Activated CD8-positive, alpha-beta memory T cell treated with anti-CD3 and anti-CD28 coated beads, Interleukin-2, amount 10 ng/mL, durations not matched to agents 7 days and 5 days (primary cell): ENCODE measurements around the gene CEP43. TPM values are rescaled to one million over a fixed set of nuclear protein-coding genes. Genes with fewer than 3 reads are reported as not detected.
"Not testable (repeated sequence)": the region's sequence is repeated elsewhere in the genome, so short reads cannot be mapped to it uniquely, and the experiment has no call there.

Source experiments
- ATAC-seq: fragments of 150-1000 bp; cut with Tn5 transposase; one replicate; pipeline ENCODE4 v1.10.0; 2021; ENCODE audit warnings: moderate library complexity
- CTCF ChIA-PET: fragments of 350-600 bp; sonication (Branson Sonifier 250); formaldehyde crosslinking; loops from one replicate; lab custom pipeline; 2021; ENCODE audit warnings: antibody characterized with exemption; lab: Charles Lee
- DNase-seq: peaks from one replicate; pipeline ENCODE4 v3.0.0-alpha.2; 2020
- H3K27ac Mint-ChIP-seq: one replicate; pipeline ENCODE4 v1.8.0; 2021; ENCODE audit warnings: mild to moderate bottlenecking, mixed read lengths
- H3K27me3 Mint-ChIP-seq: one replicate; pipeline ENCODE4 v1.8.0; 2021; ENCODE audit warnings: mixed read lengths
- H3K36me3 Mint-ChIP-seq: one replicate; pipeline ENCODE4 v1.8.0; 2021; ENCODE audit warnings: mild to moderate bottlenecking, mixed read lengths
- H3K4me1 Mint-ChIP-seq: one replicate; pipeline ENCODE4 v1.8.0; 2021; ENCODE audit warnings: mixed read lengths
- H3K4me3 Mint-ChIP-seq: one replicate; pipeline ENCODE4 v1.8.0; 2021; ENCODE audit warnings: mild to moderate bottlenecking, moderate library complexity, mixed read lengths
- H3K9me3 Mint-ChIP-seq: one replicate; pipeline ENCODE4 v1.8.0; 2022; ENCODE audit warnings: low read depth, mixed read lengths
- total RNA-seq, 2 experiments: library from RNA; stranded (reverse); gene quantifications; one replicate each; pipeline ENCODE4 v1.2.3, GENCODE V29; 2021

The CEP43 gene, protein sequence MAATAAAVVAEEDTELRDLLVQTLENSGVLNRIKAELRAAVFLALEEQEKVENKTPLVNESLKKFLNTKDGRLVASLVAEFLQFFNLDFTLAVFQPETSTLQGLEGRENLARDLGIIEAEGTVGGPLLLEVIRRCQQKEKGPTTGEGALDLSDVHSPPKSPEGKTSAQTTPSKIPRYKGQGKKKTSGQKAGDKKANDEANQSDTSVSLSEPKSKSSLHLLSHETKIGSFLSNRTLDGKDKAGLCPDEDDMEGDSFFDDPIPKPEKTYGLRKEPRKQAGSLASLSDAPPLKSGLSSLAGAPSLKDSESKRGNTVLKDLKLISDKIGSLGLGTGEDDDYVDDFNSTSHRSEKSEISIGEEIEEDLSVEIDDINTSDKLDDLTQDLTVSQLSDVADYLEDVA
- total RNA-seq = 10 to 100 TPM; 28.2 to 35.6 TPM

DNA sequence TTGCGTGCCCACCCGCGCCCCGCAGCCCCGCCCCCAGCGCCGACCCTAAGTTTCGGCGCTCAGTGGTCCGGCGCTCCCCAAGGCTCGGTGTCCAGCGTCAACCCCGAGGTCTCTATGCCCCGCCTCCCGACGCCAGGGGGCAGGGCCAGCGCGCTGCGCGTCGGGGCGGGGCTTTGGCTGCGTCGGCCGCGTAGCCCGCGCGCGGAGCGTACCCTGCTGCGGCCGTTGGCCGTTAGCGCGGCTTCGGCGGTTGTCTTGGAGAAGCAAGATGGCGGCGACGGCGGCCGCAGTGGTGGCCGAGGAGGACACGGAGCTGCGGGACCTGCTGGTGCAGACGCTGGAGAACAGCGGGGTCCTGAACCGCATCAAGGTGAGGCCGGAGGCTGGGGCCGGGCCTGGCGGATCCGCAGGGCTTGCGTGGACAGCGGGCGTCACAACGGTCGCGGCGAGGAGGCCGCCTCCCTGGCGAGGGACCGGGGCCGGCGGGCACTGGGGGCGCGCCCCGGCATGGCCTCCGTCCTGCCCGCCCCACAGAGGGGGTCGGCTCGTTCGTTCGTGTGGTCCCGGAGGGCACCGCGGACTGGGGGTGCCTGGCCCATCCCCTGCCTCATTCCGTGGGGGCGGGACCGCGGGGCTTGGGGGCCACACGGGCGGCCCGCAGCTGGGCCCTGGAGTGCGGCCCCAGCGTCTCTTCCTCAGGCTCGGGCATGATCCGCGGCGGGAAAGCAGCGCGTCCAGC, at the start of gene CEP43:
Gene CEP43 (plus strand): TSS at position 253 of the 739 bp plus-strand sequence. CDS start 16 bp downstream, at position 269.
- Mint-ChIP-seq H3K4me1 (peaks cover 26% of the 10 kb centered on the region), H3K9me3 (no peaks in the 10 kb centered on the region), H3K4me3 (peak within 1 kb of the TSS; percentile 88), H3K36me3 (peaks cover 39% of the 10 kb centered on the region), H3K27ac (peak within 1 kb of the TSS; percentile 87), H3K27me3 (no peaks in the 10 kb centered on the region)
- peak; percentile 94 for DNase-seq
- CTCF ChIA-PET = interaction anchor here (0.7 to 3.2 kb wide), 13 partner anchors 9 to 225 kb away, joined by 3 to 20 read pairs (median 4); partner anchors contain the start of gene RNASET2
- ATAC-seq = peak; percentile 94

DNA sequence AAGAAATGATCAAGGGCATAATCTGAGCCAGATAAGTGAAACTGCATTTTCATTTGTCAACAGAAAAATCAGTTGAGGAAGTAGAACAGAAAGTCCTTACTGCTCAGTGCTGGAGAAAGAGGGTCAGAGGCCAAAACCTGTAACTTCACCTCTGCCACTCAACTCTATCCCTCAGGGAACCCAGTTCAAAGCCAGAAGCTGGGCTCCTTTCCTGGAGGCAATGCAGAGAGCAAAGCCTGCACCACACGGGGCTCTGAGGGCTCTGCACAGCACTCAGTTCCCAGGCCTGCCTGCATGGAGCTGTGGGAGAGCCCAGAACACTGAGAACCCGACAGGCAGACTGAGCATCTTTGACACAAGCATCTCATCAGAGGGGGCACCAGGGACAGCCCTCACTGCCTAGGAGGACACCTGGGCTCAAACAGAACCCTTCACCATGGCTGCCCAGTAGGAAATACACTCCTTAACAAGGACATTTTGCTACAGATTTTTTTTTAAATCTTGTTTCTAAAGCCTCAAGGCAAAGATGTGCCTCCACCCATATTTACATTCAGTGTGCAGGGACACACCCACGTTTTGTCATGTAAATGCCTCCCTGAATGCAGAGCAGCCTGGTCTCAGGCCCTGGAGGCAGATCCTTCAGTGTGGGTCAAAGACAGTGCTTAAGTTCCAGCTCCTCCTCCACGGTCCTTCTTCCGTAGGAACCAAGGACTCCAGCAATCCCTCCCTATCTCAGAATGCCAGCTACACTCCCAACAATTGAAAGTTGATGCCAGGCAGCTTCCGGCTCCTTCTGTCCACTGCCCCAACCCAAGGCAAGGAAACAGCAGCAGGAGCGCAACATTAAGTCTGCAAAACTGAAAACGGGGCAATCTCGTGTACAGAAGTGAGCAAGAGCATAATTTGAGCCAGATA, 49.4 kb upstream of the CEP43 start:
- peak; percentile 45 for DNase-seq
- peak overlapping the region; percentile 72 for H3K4me3 Mint-ChIP-seq
- H3K27ac Mint-ChIP-seq = peak overlapping the region; percentile 91
- CTCF ChIA-PET = interaction anchor here (0.7 to 2.1 kb wide), 6 partner anchors 34 to 175 kb away, joined by 3 to 7 read pairs (median 4); partner anchors contain the start of genes CCR6 and CEP43
- no peak for ATAC-seq
- H3K4me1 Mint-ChIP-seq = peaks cover 38% of the 10 kb centered on the region
- no peaks in the 10 kb centered on the region for H3K9me3 Mint-ChIP-seq
- no peaks in the 10 kb centered on the region for H3K27me3 Mint-ChIP-seq
- peaks cover 6% of the 10 kb centered on the region for H3K36me3 Mint-ChIP-seq

DNA sequence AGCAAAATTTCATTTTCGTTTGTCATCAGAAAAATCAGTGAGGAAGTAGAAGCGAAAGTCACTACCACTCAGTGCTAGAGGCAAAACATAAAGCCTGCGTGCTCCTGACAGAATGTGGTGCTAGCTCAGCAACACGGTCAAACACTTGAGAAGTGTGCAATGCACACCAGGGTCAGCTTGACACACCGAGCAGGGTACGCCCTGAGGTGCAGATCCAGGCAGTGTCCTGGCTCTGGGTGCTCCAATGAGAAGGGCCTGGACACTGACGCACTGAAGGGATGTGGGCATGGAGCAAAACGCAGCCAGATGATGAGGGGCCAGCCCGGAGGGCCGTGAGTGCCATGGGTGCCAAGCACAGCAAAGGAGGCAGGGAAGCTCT, 48.8 kb upstream of the CEP43 start:
- H3K4me1 Mint-ChIP-seq = peaks cover 44% of the 10 kb centered on the region
- DNase-seq = peak; percentile 48

DNA sequence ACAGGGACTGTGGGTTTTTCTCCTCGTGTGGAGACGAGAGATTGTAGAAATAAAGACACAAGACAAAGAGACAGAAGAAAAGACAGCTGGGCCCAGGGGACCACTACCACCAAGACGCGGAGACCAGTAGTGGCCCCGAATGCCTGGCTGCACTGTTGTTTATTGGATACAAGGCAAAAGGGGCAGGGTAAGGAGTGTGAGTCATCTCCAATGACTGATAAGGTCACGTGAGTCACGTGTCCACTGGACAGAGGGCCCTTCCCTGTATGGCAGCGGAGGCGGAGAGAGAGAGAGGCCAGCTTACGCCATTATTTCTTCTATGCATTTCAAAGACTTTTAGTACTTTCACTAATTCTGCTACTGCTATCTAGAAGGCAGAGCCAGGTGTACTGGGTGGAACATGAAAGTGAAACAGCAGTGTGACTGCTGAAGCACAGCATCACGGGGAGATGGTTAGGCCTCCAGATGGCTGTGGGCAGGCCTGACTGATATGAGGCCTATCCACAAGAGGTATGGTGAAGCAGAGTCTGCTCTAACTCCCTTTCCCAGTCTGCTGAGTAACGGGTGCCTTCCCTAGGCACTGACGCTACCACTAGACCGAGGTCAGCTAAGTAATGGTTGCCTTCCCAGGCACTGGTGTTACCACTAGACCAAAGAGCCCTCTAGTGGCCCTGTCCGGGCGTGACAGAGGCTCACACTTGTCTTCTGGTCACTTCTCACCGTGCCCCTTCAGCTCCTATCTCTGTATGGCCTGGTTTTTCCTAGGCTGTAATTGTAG, 48.1 kb upstream of the CEP43 start:
- Mint-ChIP-seq H3K4me1 (peaks cover 45% of the 10 kb centered on the region), H3K27ac (peak overlapping the region; percentile 91), H3K4me3 (peak overlapping the region; percentile 72)
- peak; percentile 71 for ATAC-seq
- CTCF ChIA-PET = interaction anchor here (0.7 to 2.1 kb wide), 12 partner anchors 8 to 171 kb away, joined by 3 to 7 read pairs (median 3); partner anchors contain the start of genes CCR6 and CEP43
- H3K9me3 Mint-ChIP-seq, H3K36me3 Mint-ChIP-seq, H3K27me3 Mint-ChIP-seq: not testable (repeated sequence)
- DNase-seq = peak; percentile 86

More for the DNA sequence above, 48.8 kb upstream of the CEP43 start:
- Mint-ChIP-seq H3K36me3 (peaks cover 9% of the 10 kb centered on the region), H3K27ac (peak overlapping the region; percentile 91), H3K4me3 (peak overlapping the region; percentile 72), H3K9me3 (no peaks in the 10 kb centered on the region), H3K27me3 (no peaks in the 10 kb centered on the region)
- CTCF ChIA-PET = interaction anchor here (0.7 to 2.1 kb wide), 8 partner anchors 13 to 175 kb away, joined by 3 to 7 read pairs (median 4); partner anchors contain the start of genes CCR6 and CEP43
- ATAC-seq = peak; percentile 45

DNA sequence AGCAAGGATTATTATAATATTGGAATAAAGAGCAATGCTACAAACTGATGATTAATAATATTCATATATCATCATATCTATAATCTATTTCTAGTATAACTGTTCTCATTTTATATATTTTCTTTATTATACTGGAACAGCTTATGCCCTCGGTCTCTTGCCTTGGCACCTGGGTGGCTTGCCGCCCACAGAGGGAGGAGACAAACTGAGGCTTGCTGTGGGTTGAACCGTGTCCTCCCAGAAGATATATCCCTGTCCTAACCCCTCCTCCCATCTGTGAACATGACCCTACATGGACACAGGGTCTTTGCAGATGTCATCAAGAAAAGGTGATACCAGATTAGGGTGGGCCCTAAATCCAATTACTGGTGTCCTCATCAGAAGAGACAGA, 47.5 kb upstream of the CEP43 start:
- peaks cover 45% of the 10 kb centered on the region for H3K4me1 Mint-ChIP-seq
- H3K27me3 Mint-ChIP-seq = no peaks in the 10 kb centered on the region
- DNase-seq (no peak), ATAC-seq (no peak)
- H3K9me3 Mint-ChIP-seq = no peaks in the 10 kb centered on the region
- CTCF ChIA-PET = interaction anchor here (1.0 to 2.1 kb wide), 10 partner anchors 8 to 177 kb away, joined by 3 to 7 read pairs (median 4); partner anchors contain the start of gene CCR6
- H3K27ac Mint-ChIP-seq = peak overlapping the region; percentile 91
- H3K36me3 Mint-ChIP-seq = peaks cover 4% of the 10 kb centered on the region
- peak overlapping the region; percentile 72 for H3K4me3 Mint-ChIP-seq

DNA sequence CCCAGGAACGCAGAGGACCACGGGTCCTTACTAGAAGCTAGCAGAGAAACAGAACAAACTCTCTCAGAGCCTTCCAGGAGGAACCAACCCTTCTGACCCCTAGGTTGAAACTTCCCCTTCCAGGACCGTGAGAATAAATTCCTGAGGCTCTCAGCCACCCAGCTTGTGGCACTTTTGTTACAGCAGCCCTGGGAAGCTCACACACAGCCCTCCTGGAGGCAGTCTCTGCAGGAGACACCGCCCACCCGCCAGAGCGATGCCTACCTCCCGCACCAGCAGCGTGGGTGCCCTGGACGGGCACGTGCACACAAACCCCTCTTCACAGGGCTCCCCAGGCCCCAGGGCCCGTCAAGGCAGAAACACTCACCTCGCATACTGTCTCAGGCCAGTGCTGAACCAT, 47.1 kb upstream of the CEP43 start:
- no peak for ATAC-seq
- H3K27ac Mint-ChIP-seq = peak overlapping the region; percentile 54
- H3K36me3 Mint-ChIP-seq = peaks cover 4% of the 10 kb centered on the region
- peaks cover 45% of the 10 kb centered on the region for H3K4me1 Mint-ChIP-seq
- no peaks in the 10 kb centered on the region for H3K9me3 Mint-ChIP-seq
- no peak for DNase-seq
- CTCF ChIA-PET = interaction anchor here (1.1 to 2.1 kb wide), 8 partner anchors 7 to 178 kb away, joined by 3 to 7 read pairs (median 4); partner anchors contain the start of gene CCR6
- no peaks in the 10 kb centered on the region for H3K27me3 Mint-ChIP-seq
- H3K4me3 Mint-ChIP-seq = no peak overlapping the region

DNA sequence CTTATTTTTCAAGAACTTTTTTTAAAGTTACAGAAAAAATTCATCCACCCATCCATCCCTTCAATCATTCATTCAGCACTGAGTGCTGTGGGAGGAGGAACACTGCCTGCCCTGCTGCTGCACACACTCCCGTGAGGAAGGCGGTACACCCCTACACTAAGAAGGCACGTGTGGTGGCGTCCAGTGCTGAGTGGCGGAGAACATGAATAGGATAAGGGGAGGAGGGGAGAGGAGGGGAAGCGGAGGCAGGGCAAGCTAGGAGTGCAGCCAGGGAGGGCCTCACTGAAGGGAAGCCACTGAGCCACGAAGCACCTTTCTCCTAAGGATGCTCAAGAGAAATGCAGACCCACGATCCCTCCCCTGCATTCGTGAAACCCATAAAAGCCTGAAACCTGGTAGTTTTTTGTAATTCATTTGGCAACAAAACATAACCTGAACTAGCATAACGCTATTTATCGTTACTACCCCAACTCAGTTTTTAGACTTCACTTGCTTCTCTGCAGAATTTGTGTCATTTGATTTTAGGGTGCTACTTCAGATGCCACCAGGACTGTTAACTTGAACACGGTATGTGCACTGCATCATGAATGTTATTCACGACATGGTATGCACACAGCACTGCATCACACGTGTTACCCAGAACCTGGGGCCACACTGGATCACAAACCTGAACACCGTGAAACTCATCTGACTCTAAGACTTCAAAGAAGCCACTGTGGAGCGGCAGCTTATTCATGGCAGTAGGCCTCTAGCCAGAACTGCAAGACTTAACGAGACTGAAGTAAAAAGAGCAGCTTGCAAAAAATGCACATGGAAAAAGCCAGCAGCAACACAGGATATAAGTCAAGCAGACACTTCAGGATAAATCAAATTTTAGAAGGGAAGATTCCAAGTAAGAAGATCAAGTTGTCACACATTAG, 46.4 kb upstream of the CEP43 start:
- Mint-ChIP-seq H3K27me3 (no peaks in the 10 kb centered on the region), H3K9me3 (no peaks in the 10 kb centered on the region), H3K4me3 (no peak overlapping the region), H3K4me1 (peaks cover 51% of the 10 kb centered on the region), H3K27ac (no peak overlapping the region), H3K36me3 (peaks cover 4% of the 10 kb centered on the region)
- ATAC-seq (no peak), DNase-seq (no peak)
- CTCF ChIA-PET = interaction anchor here (1.1 to 2.0 kb wide), 5 partner anchors 16 to 189 kb away, joined by 3 to 15 read pairs (median 4); no protein-coding TSS in a partner anchor

DNA sequence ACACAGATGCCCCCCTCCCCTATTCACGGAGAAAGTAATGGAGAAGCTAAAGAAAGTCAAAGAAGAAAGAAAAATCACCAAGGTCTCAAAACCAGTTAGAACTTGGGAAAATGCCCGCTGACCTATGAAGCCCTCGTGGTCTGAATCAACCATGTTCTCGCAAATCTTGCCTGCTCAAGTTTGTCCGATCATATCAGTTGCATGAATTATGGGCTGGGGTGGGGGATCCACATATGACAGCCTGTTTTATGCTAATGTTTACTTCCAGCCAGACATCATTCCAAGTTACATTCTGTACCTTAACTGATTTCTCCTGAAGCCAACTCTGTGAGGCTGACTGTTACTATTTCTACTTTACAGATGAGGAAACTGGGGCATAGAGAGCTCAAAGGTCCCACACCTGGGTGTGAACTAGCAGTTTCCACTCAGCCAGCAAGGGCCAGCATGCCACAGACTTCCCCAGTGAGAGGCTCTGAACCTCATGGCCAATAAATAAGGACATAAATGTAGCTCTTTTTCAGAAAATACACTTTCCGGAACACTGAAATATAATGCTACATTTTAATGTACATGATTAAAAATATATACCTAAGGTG, 45.0 kb upstream of the CEP43 start:
- H3K9me3 Mint-ChIP-seq = no peaks in the 10 kb centered on the region
- CTCF ChIA-PET = interaction anchor here (1.2 to 2.0 kb wide), 3 partner anchors 167 to 187 kb away, joined by 4 to 15 read pairs (median 5); no protein-coding TSS in a partner anchor
- no peak for DNase-seq
- peaks cover 4% of the 10 kb centered on the region for H3K36me3 Mint-ChIP-seq
- no peaks in the 10 kb centered on the region for H3K27me3 Mint-ChIP-seq
- peaks cover 64% of the 10 kb centered on the region for H3K4me1 Mint-ChIP-seq
- ATAC-seq = no peak
- H3K27ac Mint-ChIP-seq = no peak overlapping the region
- no peak overlapping the region for H3K4me3 Mint-ChIP-seq

DNA sequence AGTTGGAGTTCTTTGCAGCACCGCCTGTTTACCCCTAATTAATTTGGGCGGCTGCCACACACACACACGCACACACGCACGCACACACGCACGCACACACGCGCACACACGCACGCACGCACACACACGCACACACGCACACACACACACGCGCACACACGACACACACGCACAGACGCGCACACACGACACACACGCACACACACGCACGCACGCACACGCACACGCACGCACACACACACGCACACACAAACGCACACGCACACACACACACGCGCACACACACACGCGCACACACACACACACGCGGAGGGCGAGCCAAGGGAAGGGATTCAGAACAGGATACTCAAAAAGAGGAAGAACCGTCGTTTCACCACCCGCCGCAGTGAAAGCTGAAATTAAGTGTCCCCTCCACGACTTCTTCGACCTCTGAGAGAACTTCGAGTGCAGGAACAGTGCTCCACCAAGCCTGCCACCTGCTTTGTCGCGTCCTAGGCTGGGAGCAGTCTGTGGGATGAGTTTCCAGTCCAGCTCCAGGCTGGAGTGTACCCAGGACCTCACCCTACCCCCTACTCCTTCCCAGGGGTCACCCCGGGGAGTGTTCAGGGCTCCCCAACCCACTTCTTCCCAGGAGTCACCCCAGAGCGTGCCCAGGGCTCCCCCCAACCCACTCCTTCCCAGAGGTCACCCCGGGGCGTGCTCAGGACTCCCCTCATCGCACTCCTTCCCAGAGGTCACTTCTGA, 43.9 kb upstream of the CEP43 start:
- H3K36me3 Mint-ChIP-seq = peaks cover 4% of the 10 kb centered on the region
- peak overlapping the region; percentile 80 for H3K4me3 Mint-ChIP-seq
- no peaks in the 10 kb centered on the region for H3K9me3 Mint-ChIP-seq
- H3K27me3 Mint-ChIP-seq = no peaks in the 10 kb centered on the region
- peaks cover 64% of the 10 kb centered on the region for H3K4me1 Mint-ChIP-seq
- CTCF ChIA-PET = interaction anchor here (0.7 to 3.5 kb wide), 4 partner anchors 34 to 396 kb away, joined by 3 to 15 read pairs (median 8); no protein-coding TSS in a partner anchor
- peak; percentile 56 for DNase-seq
- no peak for ATAC-seq
- peak overlapping the region; percentile 62 for H3K27ac Mint-ChIP-seq

DNA sequence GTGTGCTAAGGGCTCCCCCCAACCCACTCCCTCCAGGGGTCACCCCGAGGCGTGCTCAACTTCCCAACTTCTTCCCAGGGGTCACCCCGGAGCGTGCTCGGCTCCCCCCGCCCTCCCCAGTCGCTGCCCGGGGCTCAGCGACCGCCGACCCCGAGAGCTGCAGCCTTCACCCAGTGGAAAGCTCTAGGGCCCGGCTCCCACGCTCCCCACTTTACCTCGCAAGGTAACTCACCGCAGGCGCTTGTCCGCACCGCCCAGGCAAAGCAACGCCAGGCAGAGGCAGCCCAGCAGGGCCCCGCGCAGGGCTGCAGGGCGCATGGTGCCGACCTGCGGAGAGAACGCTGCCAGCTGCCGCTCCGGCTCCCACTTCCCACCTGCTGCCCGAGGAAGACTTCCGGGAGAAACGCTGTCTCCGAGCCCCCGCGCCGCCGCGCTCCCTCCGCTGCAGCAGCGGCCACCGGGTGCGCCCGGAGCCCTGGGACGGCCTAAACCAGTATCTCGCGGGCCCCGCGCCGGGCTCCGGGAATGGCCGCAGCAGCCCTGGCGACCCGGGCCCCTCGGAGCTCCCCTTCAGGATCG, 43.2 kb upstream of the CEP43 start:
- CTCF ChIA-PET = interaction anchor here (0.7 to 3.5 kb wide), 9 partner anchors 14 to 395 kb away, joined by 3 to 12 read pairs (median 4); partner anchors contain the start of gene CEP43
- Mint-ChIP-seq H3K36me3 (peaks cover 4% of the 10 kb centered on the region), H3K27me3 (no peaks in the 10 kb centered on the region), H3K4me1 (peaks cover 60% of the 10 kb centered on the region), H3K4me3 (peak overlapping the region; percentile 80), H3K27ac (peak overlapping the region; percentile 62), H3K9me3 (no peaks in the 10 kb centered on the region)
- DNase-seq (no peak), ATAC-seq (peak; percentile 25)
